Large intestine (tissue), 3 donors: Measurements from ENCODE around the gene BCL2L12. TPM values are rescaled to one million over a fixed set of nuclear protein-coding genes. Genes with fewer than 3 reads are reported as not detected.
"Not testable (repeated sequence)": the region's sequence is repeated elsewhere in the genome, so short reads cannot be mapped to it uniquely, and the experiment has no call there.

Experiments
- DNase-seq, 2 donors: peaks; one replicate each; pipeline versions ENCODE4 v3.0.0 to v3.0.0-alpha.2; 2013
- H3K27ac ChIP-seq: one replicate; pipeline ENCODE4 v1.5.1; 2013; ENCODE audit warnings: low read length
- H3K27me3 ChIP-seq: 2 replicates; pipeline ENCODE4 v1.6.1; 2013; ENCODE audit warnings: low read length; ENCODE audit not compliant: control insufficient read depth, insufficient read depth
- H3K36me3 ChIP-seq: 2 replicates; pipeline ENCODE4 v1.6.1; 2013; ENCODE audit warnings: low read length; ENCODE audit not compliant: control insufficient read depth, insufficient read depth
- H3K4me1 ChIP-seq: one replicate; pipeline ENCODE4 v1.6.1; 2013; ENCODE audit warnings: low read length; ENCODE audit not compliant: control insufficient read depth, insufficient read depth
- H3K4me3 ChIP-seq: one replicate; pipeline ENCODE4 v1.5.1; 2013; ENCODE audit warnings: low read length
- H3K9me3 ChIP-seq: one replicate; pipeline ENCODE4 v1.6.1; 2013; ENCODE audit warnings: mild to moderate bottlenecking, low read depth, low read length, moderate library complexity; ENCODE audit not compliant: control insufficient read depth
- WGBS: methylation state at CpG from one replicate; pipeline ENCODE4 v1.1.5; 2013; ENCODE audit warnings: low lambda C conversion rate; ENCODE audit not compliant: insufficient coverage; 5-methylcytosine and 5-hydroxymethylcytosine counted together
- polyA plus RNA-seq: library from polyadenylated mRNA; unstranded; fragments of 120-200 nt; gene quantifications from one replicate; pipeline ENCODE4 v1.2.1, GENCODE V29; 2013

BCL2L12 gene
- polyA plus RNA-seq, 1 donor: 22.4 TPM

DNA sequence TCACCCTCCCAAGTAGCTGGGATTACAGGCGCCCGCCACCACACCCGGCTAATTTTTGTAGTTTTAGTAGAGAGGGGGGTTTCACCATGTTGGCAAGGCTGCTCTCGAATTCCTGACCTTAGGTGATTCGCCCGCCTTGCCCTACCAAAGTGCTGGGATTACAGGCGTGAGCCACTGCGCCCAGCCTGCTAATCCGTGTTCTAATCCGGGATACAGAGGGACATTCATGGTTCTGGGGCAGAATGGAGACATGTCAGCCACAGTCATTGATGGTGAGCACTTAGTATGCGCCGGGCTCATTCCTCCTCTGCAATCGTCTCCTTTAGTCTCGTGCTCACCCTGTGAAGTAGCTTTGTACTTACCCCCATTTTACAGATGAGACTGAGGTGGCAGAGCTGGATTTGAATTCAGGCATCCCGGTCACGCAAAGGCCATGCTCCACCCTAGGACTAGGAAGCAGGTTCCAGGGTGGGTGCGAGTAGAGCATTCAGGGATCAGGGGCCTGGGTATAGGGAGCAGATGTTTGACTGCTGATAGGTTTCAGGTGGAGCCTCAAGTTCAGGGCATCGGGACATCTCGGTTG, 34.0 kb upstream of the BCL2L12 start:
- Histone ChIP-seq H3K27ac (no peak overlapping the region), H3K9me3 (no peaks in the 10 kb centered on the region), H3K4me1 (peaks cover 3% of the 10 kb centered on the region), H3K4me3 (no peak overlapping the region), H3K36me3 (peaks cover 15% of the 10 kb centered on the region), H3K27me3 (peaks cover 9% of the 10 kb centered on the region)
- no CpG with 5 or more reads among the region's 19 CpGs for WGBS
- no peak for DNase-seq

DNA sequence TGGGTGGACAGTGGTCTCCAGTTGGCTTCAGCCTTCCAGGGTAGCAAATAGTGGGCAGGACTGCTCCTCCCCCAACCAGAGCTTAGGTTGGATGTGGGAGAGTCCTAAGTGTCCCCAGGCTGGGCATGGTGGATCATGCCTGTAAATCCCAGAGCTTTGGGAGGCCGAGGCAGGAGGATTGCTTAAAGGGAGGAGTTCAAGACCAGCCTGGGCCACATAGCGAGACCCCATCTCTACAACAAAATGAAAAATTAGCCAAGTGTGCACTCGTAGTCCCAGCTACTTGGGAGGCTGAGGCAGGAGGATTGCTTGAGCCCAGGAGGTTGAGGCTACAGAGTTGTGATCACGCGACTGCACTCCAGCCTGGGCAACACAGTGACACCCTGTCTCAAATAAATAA, 33.2 kb upstream of the BCL2L12 start:
- H3K27ac ChIP-seq: no peak overlapping the region
- DNase-seq: no peak
- peaks cover 8% of the 10 kb centered on the region for H3K36me3 ChIP-seq
- H3K27me3 ChIP-seq: peaks cover 9% of the 10 kb centered on the region
- no CpG with 5 or more reads among the region's 5 CpGs for WGBS
- H3K9me3 ChIP-seq: no peaks in the 10 kb centered on the region
- peaks cover 3% of the 10 kb centered on the region for H3K4me1 ChIP-seq
- no peak overlapping the region for H3K4me3 ChIP-seq

DNA sequence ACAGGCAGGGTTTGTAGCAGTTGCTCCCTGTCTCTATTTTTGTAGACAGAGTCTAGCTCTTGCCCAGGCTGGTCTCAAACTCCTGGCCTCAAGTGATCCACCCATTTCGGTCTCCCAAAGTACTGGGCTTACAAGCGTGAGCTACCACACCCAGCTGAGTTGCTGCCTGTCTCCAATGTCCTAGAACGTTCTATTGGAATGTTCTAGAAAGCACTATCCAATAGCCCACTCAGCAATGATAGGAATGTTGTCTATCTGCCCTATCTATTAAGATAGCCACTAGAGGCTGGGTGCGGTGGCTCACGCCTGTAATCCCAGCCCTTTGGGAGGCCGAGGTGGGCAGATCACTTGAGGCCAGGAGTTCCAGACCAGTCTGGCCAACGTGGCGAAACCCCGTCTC, 32.5 kb upstream of the BCL2L12 start:
- not testable (repeated sequence) for H3K27me3 ChIP-seq, DNase-seq, H3K4me1 ChIP-seq, H3K27ac ChIP-seq, H3K4me3 ChIP-seq, H3K36me3 ChIP-seq, H3K9me3 ChIP-seq
- no CpG with 5 or more reads among the region's 9 CpGs for WGBS

DNA sequence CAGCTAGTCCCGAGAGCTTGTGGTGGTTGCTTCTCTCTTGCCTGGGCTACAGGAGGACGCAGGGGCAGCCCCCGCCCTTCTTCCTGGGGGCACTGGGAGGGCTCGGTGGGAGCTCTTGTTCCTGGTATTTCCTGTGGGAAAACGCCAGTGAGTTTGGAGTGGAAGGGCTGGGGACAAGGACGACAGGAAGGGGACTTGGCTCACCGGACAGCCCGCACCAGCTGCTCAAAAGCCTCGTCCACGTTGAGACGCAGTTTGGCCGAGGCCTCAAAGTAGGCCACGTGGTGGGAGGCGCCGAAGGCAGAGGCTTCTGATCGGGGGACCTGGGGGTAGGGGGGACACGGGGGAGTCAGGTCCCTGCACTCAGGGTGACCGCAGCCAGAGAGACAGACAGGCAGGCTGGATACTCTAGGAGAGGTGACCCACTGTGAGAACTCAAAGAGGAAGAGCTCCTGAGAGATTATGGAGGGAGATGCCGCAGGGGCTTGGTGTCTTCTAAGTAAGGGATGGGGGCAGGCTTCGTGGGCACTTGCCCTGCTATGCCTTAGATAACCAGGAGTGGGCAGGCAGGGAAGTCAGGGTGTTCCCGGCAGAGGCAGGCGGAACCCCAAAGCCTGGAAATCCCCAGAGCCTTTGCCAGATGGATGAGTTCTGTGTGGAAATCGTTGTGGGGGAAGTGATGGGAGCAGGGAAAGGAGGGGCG, 30.1 kb upstream of the BCL2L12 start:
- peaks cover 5% of the 10 kb centered on the region for H3K36me3 ChIP-seq
- H3K27me3 ChIP-seq: peaks cover 9% of the 10 kb centered on the region
- no peak overlapping the region for H3K4me3 ChIP-seq
- H3K9me3 ChIP-seq: no peaks in the 10 kb centered on the region
- WGBS: no CpG with 5 or more reads among the region's 24 CpGs
- DNase-seq: no peak
- H3K27ac ChIP-seq: no peak overlapping the region
- H3K4me1 ChIP-seq: peaks cover 19% of the 10 kb centered on the region

DNA sequence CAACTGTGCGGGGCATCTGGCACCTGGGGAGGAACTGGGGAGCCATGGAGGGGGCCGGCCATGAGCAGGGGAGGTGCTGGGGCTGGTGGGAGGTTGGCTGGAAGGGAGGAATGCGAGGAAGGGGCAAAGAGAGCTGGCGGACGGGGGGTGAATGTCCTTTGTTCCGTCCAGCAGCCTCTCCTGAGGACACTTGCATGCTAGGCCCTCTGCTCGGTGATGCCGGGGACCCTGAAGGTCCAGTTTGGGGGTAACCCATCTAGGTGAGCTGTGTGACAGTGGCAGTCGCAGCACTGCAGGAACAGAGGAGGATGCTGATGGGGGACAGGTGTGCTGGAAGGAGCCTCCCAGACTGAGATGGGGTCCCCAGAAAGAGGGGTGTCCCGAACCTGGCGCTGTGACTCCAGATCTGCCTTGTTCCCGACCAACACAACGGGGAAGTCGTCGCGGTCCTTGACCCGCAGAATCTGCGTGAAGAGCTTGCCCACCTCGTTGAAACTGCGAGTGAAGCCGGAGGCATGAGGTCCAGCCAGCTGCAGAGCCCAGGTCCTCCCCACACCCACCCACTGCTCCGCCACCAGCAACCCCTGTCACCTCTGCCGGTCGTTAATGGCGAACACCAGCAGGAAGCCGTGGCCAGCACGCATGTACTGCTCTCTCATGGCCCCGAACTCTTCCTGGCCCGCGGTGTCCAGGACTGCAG, 29.4 kb upstream of the BCL2L12 start:
- no CpG with 5 or more reads among the region's 30 CpGs for WGBS
- Histone ChIP-seq H3K27ac (no peak overlapping the region), H3K4me1 (peaks cover 26% of the 10 kb centered on the region), H3K27me3 (peaks cover 9% of the 10 kb centered on the region), H3K36me3 (peaks cover 5% of the 10 kb centered on the region), H3K4me3 (no peak overlapping the region), H3K9me3 (no peaks in the 10 kb centered on the region)
- no peak for DNase-seq

DNA sequence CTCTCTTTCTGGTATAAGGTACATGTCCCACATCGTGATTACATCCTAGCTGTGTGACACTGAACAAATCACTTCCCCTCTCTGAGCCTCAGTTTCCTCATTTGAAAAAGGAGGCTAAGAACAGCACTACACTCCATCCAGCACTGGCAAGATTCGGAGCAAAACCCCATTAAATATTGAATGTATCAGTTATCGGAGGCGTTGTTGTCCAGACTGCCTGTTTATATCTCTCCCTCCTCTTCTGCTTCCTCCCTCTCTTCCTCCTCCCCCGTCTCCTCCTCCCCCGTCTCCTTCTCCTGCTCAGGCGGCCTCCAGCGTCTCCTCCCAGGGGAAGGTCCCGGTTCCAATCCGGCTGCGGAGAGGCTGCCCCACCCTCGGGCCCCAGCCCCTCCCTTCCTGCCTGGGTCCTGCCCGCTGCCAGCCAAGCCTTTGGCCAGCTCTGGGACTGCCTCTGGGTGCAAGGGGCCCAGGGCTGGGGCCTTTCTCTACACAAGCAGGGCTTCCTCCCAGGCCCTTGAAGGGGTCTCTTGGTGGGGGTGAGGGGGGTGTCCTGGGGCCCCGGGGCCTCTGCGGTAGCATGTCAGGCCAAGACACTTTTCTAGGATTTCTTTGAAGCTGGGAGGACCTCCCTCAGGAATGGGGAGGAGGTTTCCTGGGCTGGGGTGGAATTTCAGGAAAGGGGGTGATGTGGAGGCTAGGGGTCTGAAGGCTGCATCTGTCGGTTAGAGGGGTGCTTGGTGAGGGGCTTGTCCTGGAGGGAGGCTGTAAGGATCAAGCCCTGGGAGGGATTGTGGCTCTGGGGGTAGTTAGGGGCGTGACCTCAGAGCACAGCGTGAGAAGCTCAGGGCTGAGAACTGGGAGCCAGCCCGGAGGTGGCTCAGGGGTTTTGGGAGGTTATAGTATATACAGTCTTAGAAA, 27.7 kb upstream of the BCL2L12 start:
- peak overlapping the region; percentile 15 for H3K4me3 ChIP-seq
- DNase-seq: peak; percentile 59 to 82
- WGBS: no CpG with 5 or more reads among the region's 19 CpGs
- peaks cover 29% of the 10 kb centered on the region for H3K4me1 ChIP-seq
- peak overlapping the region; percentile 48 for H3K27ac ChIP-seq
- H3K27me3 ChIP-seq: peaks cover 9% of the 10 kb centered on the region
- peaks cover 5% of the 10 kb centered on the region for H3K36me3 ChIP-seq
- no peaks in the 10 kb centered on the region for H3K9me3 ChIP-seq

DNA sequence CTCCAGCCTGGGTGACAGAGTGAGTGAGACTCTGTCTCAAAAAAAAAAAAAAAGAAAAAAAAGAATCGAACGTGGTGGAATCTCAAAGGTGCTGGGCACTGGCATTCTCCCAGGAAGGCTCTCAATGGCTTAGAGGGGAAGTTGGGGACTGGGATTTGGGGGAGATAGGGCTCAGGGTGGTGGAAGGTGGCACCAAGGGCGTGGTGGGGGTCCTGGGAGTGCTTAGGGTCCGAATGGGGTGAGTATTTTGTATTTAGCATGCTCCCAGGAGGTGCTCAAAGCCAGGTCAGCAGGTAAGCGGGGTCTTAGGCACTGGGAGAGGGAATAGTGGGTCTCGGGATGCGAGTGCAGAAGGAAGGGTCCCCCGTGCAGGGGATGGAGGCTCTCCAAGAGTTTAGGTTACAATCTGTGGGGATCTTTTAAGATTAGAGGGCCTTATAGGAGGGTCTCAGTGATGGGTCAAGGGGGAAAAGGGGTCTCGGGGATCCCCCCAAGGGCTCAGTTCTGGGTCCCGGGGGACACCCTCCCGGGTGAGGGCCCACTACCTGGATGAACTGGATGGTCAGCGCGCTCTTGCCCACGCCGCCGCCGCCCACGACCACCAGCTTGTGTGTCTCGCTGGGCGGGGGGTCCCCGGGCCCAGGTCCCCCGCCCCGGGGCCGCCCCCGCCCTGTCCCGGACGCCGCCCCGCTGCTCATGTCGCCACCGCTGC, 26.2 kb upstream of the BCL2L12 start:
- peaks cover 7% of the 10 kb centered on the region for H3K36me3 ChIP-seq
- peaks cover 34% of the 10 kb centered on the region for H3K4me1 ChIP-seq
- WGBS: no CpG with 5 or more reads among the region's 31 CpGs
- H3K9me3 ChIP-seq: no peaks in the 10 kb centered on the region
- H3K4me3 ChIP-seq: peak overlapping the region; percentile 72
- H3K27ac ChIP-seq: peak overlapping the region; percentile 76
- H3K27me3 ChIP-seq: peaks cover 9% of the 10 kb centered on the region
- DNase-seq: peak in 1 of 2 donors; percentile 38

DNA sequence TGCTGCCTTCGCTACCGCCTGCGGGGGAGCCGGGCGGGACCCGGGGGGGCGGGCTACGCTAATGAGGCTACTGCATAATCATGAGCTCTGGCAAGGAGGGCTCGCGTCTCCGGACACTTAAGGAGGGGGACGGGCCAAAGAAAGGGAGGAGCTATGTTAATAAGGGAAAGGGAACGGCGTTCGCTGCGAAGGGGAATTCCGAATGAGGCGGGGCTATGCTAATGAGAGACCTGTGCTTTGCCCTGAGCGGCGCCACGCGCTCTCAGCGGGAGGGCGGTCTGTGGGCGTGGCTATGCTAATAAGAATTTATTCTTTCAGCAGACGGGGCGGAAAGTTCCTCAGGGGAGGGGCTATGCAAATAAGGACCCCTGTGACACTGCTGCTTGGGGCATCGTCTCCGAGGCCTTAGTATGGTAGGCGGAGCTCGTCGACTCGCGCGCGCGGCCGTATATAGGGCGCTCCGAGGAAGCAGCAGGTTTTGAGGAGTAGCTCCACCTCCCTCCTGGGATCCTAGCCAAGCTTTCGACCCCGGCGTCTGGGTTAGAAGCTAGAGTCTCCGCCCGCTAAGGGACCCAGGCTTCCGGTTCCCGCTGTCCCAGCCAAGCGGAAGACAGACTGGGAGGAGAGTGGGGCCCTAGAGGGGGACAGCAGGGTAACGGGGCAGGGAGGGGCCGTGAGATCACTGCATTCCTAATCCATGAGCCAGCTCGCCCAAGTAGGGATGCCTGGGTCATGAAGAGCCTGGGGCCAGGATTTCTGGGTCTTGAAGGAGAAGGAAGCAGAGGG, 25.4 kb upstream of the BCL2L12 start, which contains the start of gene RRAS:
Gene RRAS, minus strand, starts transcription at position 31 of the 786 bp plus-strand sequence. CDS start 45 bp downstream, outside the sequence.
- Histone ChIP-seq H3K36me3 (peaks cover 8% of the 10 kb centered on the region), H3K4me1 (peaks cover 34% of the 10 kb centered on the region), H3K27ac (peak within 1 kb of the TSS; percentile 100), H3K9me3 (no peaks in the 10 kb centered on the region), H3K27me3 (peaks cover 7% of the 10 kb centered on the region), H3K4me3 (peak within 1 kb of the TSS; percentile 73)
- no CpG with 5 or more reads among the region's 51 CpGs for WGBS
- DNase-seq: peak; percentile 100
